Stimulated activated CD4-positive, alpha-beta T cell treated with anti-CD3 and anti-CD28 coated beads, Interleukin-4, amount 100 ng/mL, for 24 hours (primary cell): ENCODE data around the gene PDXDC1.
"Not testable (repeated sequence)": the region's sequence is repeated elsewhere in the genome, so short reads cannot be mapped to it uniquely, and the experiment has no call there.

Experiments
- DNase-seq: peaks from one replicate; pipeline ENCODE4 v3.0.0-alpha.2; 2020

The PDXDC1 gene

GRCh38 chr16:14974656-14975417 is at the start of gene PDXDC1:
PDXDC1 (plus strand) TSS chr16:14975026; CDS start chr16:14975200, 174 bp downstream.
- DNase-seq, result peak; percentile 98

- not testable (repeated sequence) for DNase-seq
These were observed 46.6 kb upstream of the PDXDC1 start for GRCh38 chr16:14928064-14928714.

- not testable (repeated sequence) for DNase-seq
These were observed 45.6 kb upstream of the PDXDC1 start for GRCh38 chr16:14929176-14929575.

- DNase-seq, result not testable (repeated sequence)
These were observed 44.6 kb upstream of the PDXDC1 start for GRCh38 chr16:14930246-14930645.

GRCh38 chr16:14930971-14931370 is 43.9 kb upstream of the PDXDC1 start:
- DNase-seq, result not testable (repeated sequence)

GRCh38 chr16:14932581-14933375 is 42.0 kb upstream of the PDXDC1 start:
- not testable (repeated sequence) for DNase-seq

- DNase-seq, result not testable (repeated sequence)
These were observed 37.7 kb upstream of the PDXDC1 start, which contains the start of gene NPIPA1 for GRCh38 chr16:14937143-14937542. NPIPA1 (plus strand) TSS chr16:14937443; CDS start chr16:14937443, 0 bp downstream.

GRCh38 chr16:14937994-14938393 is 36.8 kb upstream of the PDXDC1 start:
- not testable (repeated sequence) for DNase-seq

- not testable (repeated sequence) for DNase-seq
These were observed 32.1 kb upstream of the PDXDC1 start for GRCh38 chr16:14942686-14943085.

- DNase-seq, result no peak
These were observed 19.1 kb upstream of the PDXDC1 start for GRCh38 chr16:14955546-14956231.

GRCh38 chr16:14957576-14958322 is 17.1 kb upstream of the PDXDC1 start:
- no peak for DNase-seq

GRCh38 chr16:14958323-14958600 is 16.6 kb upstream of the PDXDC1 start:
- DNase-seq, result no peak

- DNase-seq, result no peak
These were observed 15.9 kb upstream of the PDXDC1 start for GRCh38 chr16:14958970-14959369.

- DNase-seq, result no peak
These were observed 13.2 kb upstream of the PDXDC1 start for GRCh38 chr16:14961405-14962186.

- DNase-seq, result no peak
These were observed 11.3 kb upstream of the PDXDC1 start for GRCh38 chr16:14963281-14964173.

- DNase-seq, result no peak
These were observed 9.5 kb upstream of the PDXDC1 start for GRCh38 chr16:14965328-14965727.

GRCh38 chr16:14969795-14970194 is 5.0 kb upstream of the PDXDC1 start:
- not testable (repeated sequence) for DNase-seq

GRCh38 chr16:14971621-14972228 is 3.1 kb upstream of the PDXDC1 start:
- DNase-seq, result not testable (repeated sequence)

GRCh38 chr16:14973785-14974322 is 972 bp upstream of the PDXDC1 start:
- not testable (repeated sequence) for DNase-seq

- DNase-seq, result not testable (repeated sequence)
These were observed 533 bp upstream of the PDXDC1 start for GRCh38 chr16:14974331-14974655.
